Fibroblast of villous mesenchyme (primary cell): Measurements from ENCODE around the gene MEF2C. TPM values are rescaled to one million over a fixed set of nuclear protein-coding genes. Genes with fewer than 3 reads are reported as not detected.

ENCODE experiments used
- DNase-seq: peaks from one replicate; pipeline ENCODE4 v3.0.0-alpha.2; 2010; ENCODE audit warnings: low read depth
- H3K4me3 ChIP-seq: 2 replicates; pipeline ENCODE4 v1.5.1; 2011; ENCODE audit warnings: low read depth, mild to moderate bottlenecking, low read length
- CTCF ChIP-seq: IDR thresholded peaks from 2 replicates; pipeline ENCODE4 v1.5.1; 2012; ENCODE audit warnings: low read depth, mild to moderate bottlenecking, low read length; ENCODE audit not compliant: insufficient read depth
- total RNA-seq: library from RNA; depleted of rRNA; stranded (reverse); fragments of >200 nt; gene quantifications from 2 replicates; pipeline ENCODE4 v1.2.3, GENCODE V29; 2012

Gene MEF2C
- total RNA-seq, 1 donor, result 16.0 TPM

- H3K4me3 ChIP-seq, result no peak overlapping the region
- DNase-seq, result no peak
- no peak for TF ChIP-seq CTCF
Observed at GRCh38 chr5:88887342-88887741, 4.4 kb upstream of the MEF2C start.

GRCh38 chr5:88886746-88887341, 3.9 kb upstream of the MEF2C start:
- TF ChIP-seq CTCF, result no peak
- no peak for DNase-seq
- no peak overlapping the region for H3K4me3 ChIP-seq

- no peak for DNase-seq
- H3K4me3 ChIP-seq, result no peak overlapping the region
- TF ChIP-seq CTCF, result no peak
Observed at GRCh38 chr5:88886252-88886651, 3.3 kb upstream of the MEF2C start.

DNA sequence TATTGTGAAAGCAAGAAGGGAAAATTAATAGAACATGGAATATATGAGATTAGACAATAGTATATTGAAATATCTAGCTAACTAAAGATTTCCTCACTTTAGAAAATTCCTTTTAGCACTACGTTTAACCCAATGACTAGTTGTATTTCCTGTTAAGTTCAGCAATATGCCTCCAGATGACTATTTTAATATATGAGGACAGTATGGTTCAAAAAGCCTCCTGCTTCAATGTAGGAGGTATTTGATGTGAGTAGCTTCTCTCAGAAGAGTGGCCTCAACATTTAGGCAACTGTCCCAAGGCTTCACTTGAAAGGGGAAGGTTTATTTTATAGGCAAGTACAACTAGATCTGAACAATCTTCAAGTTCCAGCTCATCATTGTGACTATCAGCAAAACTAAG, 2.0 kb upstream of the MEF2C start:
- no peak overlapping the region for H3K4me3 ChIP-seq
- no peak for TF ChIP-seq CTCF
- no peak for DNase-seq

- no peak for TF ChIP-seq CTCF
- DNase-seq, result no peak
- peak overlapping the region; percentile 72 for H3K4me3 ChIP-seq
Observed at GRCh38 chr5:88884608-88884877, 1.6 kb upstream of the MEF2C start.

- peak; percentile 5 for TF ChIP-seq CTCF
- peak overlapping the region; percentile 72 for H3K4me3 ChIP-seq
- DNase-seq, result peak; percentile 68
Observed at GRCh38 chr5:88883836-88884607, 1.0 kb upstream of the MEF2C start.
